Fibroblast of lung (primary cell): ENCODE results near the gene G6PC3. TPM values are rescaled to one million over a fixed set of nuclear protein-coding genes. Genes with fewer than 3 reads are reported as not detected.

Experiments used
- DNase-seq, 2 donors: peaks; one replicate each; pipeline versions ENCODE4 v3.0.0 to v3.0.0-alpha.2; 2010; ENCODE audit warnings: low read depth in 2 of 2
- H2AFZ ChIP-seq: 2 replicates; pipeline ENCODE4 v1.5.1; 2012; ENCODE audit warnings: low read length, control low read depth, inconsistent platforms
- H3K27ac ChIP-seq: 2 replicates; pipeline ENCODE4 v1.5.1; 2011; ENCODE audit warnings: low read length, control low read depth; ENCODE audit not compliant: insufficient read depth
- H3K27me3 ChIP-seq: 2 replicates; pipeline ENCODE4 v1.5.1; 2011; ENCODE audit warnings: mild to moderate bottlenecking, low read length; ENCODE audit not compliant: control insufficient read depth, insufficient read depth
- H3K36me3 ChIP-seq: 2 replicates; pipeline ENCODE4 v1.5.1; 2011; ENCODE audit warnings: low read length; ENCODE audit not compliant: control insufficient read depth, insufficient read depth
- H3K4me1 ChIP-seq: 2 replicates; pipeline ENCODE4 v1.5.1; 2011; ENCODE audit warnings: low read length; ENCODE audit not compliant: control insufficient read depth, insufficient read depth; ENCODE audit errors: extremely low read depth
- H3K4me2 ChIP-seq: 2 replicates; pipeline ENCODE4 v1.5.1; 2011; ENCODE audit warnings: low read length, control low read depth; ENCODE audit not compliant: insufficient read depth; ENCODE audit errors: extremely low read depth
- H3K4me3 ChIP-seq, 4 experiments: fragments of 200-600 bp in 1 of 4; sonication (generic) in 1 of 4; replicated peaks in 1 of 4; 2 replicates each; pipeline ENCODE4 v1.5.1; 2011 to 2016; ENCODE audit warnings: low read length in 4 of 4, low read depth in 3 of 4, mild to moderate bottlenecking in 3 of 4, control low read depth in 2 of 4, inconsistent platforms in 1 of 4, mixed read lengths in 1 of 4; ENCODE audit not compliant: insufficient read depth in 1 of 4; ENCODE audit errors: control extremely low read depth in 1 of 4
- H3K79me2 ChIP-seq: 2 replicates; pipeline ENCODE4 v1.5.1; 2012; ENCODE audit warnings: mild to moderate bottlenecking, low read length, inconsistent platforms; ENCODE audit not compliant: control insufficient read depth, insufficient read depth
- H3K9ac ChIP-seq: 2 replicates; pipeline ENCODE4 v1.5.1; 2011; ENCODE audit warnings: mild to moderate bottlenecking, low read length, control low read depth; ENCODE audit not compliant: insufficient read depth
- H3K9me3 ChIP-seq: 2 replicates; pipeline ENCODE4 v1.5.1; 2012; ENCODE audit warnings: low read depth, low read length; ENCODE audit not compliant: control insufficient read depth, insufficient read depth
- H4K20me1 ChIP-seq: 2 replicates; pipeline ENCODE4 v1.5.1; 2011; ENCODE audit warnings: low read length; ENCODE audit not compliant: control insufficient read depth, insufficient read depth; ENCODE audit errors: extremely low read depth
- EZH2 ChIP-seq: IDR thresholded peaks from 2 replicates; pipeline ENCODE4 v1.5.1; 2012; ENCODE audit warnings: low read length, control low read depth, mild to moderate bottlenecking; ENCODE audit errors: missing control alignments
- polyA plus RNA-seq, 2 donors: library from polyadenylated mRNA; depleted of rRNA in 1 of 2; stranded (reverse) in 1 of 2; unstranded in 1 of 2; fragments of >200 nt; gene quantifications; 2 replicates each; pipeline ENCODE4 v1.2.1, GENCODE V29; 2011 to 2012; ENCODE audit warnings: missing spikeins in 1 of 2
- total RNA-seq: library from RNA; depleted of rRNA; stranded (reverse); fragments of >200 nt; gene quantifications from 2 replicates; pipeline ENCODE4 v1.2.1, GENCODE V29; 2014
- TF ChIP-seq, protein P1 (sequence below), 2 donors: IDR thresholded peaks in 1 of 2; conservative IDR thresholded peaks in 1 of 2; 1 replicate in 1 of 2; 2 replicates in 1 of 2; pipeline ENCODE4 v1.5.1; 2011 to 2012; ENCODE audit warnings: low read length in 2 of 2, control low read depth in 1 of 2, inconsistent platforms in 1 of 2, low read depth in 1 of 2, mild to moderate bottlenecking in 1 of 2

The G6PC3 gene
- total and polyA plus RNA-seq, 2 donors (not counting 1 experiment from before 2014, with no cell fraction given), result 40.0 to 76.1 TPM

DNA sequence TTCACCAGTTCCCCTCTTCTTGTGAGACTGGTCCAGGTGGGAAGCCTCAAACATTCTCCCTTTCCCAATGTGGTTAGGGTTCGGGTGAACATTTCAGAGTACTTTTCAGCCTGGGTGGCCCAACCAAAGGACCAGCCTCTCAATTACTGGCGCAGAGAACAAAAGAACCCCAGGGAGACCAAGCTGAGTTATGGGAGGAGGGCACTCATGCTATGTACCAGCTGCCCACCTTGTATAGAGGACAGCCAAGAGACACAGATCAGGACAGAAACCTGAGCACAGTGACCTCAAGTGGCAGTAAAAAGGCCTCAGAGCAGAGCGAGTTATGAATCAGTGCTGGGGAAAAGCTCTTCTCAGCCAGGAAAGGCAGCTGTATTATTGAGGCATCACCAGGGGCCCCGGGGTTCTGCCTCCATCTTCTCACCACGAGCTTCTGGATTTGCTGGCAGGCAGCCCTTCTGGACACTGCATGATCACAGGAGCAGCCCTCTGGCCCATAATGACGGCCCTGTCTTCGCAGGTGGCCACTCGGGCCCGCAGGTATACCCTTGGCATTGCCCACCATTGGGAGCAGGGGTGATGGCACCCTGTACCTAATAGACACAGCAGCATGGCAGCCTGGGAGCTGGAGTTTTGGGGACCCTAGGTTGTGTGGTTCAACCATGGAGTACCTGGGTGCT, 3.8 kb downstream of the G6PC3 start:
- H3K36me3 ChIP-seq, result peaks cover 29% of the 10 kb centered on the region
- peak in 1 of 2 donors; percentile 41 for DNase-seq
- H3K9me3 ChIP-seq, result no peaks in the 10 kb centered on the region
- H3K79me2 ChIP-seq, result peaks cover 15% of the 10 kb centered on the region
- no peak overlapping the region for H3K4me3 ChIP-seq
- H3K9ac ChIP-seq, result no peak overlapping the region
- no peaks in the 10 kb centered on the region for H3K27me3 ChIP-seq
- H3K4me2 ChIP-seq, result no peak overlapping the region
- H4K20me1 ChIP-seq, result no peaks in the 10 kb centered on the region
- no peak overlapping the region for H2AFZ ChIP-seq
- no peak overlapping the region for H3K27ac ChIP-seq
- TF ChIP-seq, protein P1, sequence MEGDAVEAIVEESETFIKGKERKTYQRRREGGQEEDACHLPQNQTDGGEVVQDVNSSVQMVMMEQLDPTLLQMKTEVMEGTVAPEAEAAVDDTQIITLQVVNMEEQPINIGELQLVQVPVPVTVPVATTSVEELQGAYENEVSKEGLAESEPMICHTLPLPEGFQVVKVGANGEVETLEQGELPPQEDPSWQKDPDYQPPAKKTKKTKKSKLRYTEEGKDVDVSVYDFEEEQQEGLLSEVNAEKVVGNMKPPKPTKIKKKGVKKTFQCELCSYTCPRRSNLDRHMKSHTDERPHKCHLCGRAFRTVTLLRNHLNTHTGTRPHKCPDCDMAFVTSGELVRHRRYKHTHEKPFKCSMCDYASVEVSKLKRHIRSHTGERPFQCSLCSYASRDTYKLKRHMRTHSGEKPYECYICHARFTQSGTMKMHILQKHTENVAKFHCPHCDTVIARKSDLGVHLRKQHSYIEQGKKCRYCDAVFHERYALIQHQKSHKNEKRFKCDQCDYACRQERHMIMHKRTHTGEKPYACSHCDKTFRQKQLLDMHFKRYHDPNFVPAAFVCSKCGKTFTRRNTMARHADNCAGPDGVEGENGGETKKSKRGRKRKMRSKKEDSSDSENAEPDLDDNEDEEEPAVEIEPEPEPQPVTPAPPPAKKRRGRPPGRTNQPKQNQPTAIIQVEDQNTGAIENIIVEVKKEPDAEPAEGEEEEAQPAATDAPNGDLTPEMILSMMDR (conservative IDR thresholded peaks at IDR 0.05 in 1 of 2, IDR thresholded peaks at IDR 0.05 in 1 of 2; ENCODE audit: low read depth in 1 of 2, low read length in 2 of 2), result peak in 1 of 2 donors; percentile 15
- TF ChIP-seq EZH2, result no peak
- H3K4me1 ChIP-seq, result peaks cover 4% of the 10 kb centered on the region

DNA sequence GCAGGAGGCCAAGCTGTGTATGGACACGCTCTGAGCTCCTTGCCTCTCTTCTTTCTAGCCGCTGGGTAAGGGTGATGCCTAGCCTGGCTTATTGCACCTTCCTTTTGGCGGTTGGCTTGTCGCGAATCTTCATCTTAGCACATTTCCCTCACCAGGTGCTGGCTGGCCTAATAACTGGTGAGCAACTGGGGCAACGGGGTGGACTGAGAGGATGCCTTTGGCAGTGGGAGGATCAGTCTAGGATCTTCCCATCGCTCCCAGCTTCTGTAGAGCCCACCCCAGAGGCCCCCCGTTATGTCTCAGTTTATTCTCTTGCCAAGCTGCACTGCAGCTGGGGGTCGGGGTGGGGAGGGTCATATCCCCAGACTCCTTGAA, 4.4 kb downstream of the G6PC3 start:
- Histone ChIP-seq H3K27me3 (no peaks in the 10 kb centered on the region), H3K27ac (no peak overlapping the region), H3K36me3 (peaks cover 31% of the 10 kb centered on the region), H3K79me2 (peaks cover 15% of the 10 kb centered on the region), H3K4me1 (peaks cover 4% of the 10 kb centered on the region), H3K9ac (no peak overlapping the region), H2AFZ (no peak overlapping the region), H4K20me1 (no peaks in the 10 kb centered on the region), H3K4me2 (no peak overlapping the region), H3K4me3 (no peak overlapping the region), H3K9me3 (no peaks in the 10 kb centered on the region)
- no peak for DNase-seq
- TF ChIP-seq EZH2, result no peak
- TF ChIP-seq, protein P1 (conservative IDR thresholded peaks at IDR 0.05 in 1 of 2, IDR thresholded peaks at IDR 0.05 in 1 of 2; ENCODE audit: low read depth in 1 of 2, low read length in 2 of 2), result no peak

DNA sequence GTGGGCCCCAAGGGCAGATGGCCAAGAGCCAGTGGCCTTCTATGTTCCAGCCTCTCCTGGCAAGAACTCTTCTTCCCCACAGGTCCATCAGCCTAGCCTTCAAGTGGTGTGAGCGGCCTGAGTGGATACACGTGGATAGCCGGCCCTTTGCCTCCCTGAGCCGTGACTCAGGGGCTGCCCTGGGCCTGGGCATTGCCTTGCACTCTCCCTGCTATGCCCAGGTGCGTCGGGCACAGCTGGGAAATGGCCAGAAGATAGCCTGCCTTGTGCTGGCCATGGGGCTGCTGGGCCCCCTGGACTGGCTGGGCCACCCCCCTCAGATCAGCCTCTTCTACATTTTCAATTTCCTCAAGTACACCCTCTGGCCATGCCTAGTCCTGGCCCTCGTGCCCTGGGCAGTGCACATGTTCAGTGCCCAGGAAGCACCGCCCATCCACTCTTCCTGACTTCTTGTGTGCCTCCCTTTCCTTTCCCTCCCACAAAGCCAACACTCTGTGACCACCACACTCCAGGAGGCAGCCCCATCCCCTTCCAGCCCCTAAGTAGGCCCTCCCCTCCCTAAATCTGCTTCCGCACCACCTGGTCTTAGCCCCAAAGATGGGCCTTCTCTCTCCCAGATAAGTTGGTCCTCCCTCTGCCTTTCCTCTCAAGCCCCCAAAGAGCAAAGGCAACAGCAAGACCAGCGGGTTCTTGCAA, 5.2 kb downstream of the G6PC3 start:
- no peaks in the 10 kb centered on the region for H4K20me1 ChIP-seq
- no peak overlapping the region for H3K27ac ChIP-seq
- no peak overlapping the region for H3K4me3 ChIP-seq
- H2AFZ ChIP-seq, result no peak overlapping the region
- no peak overlapping the region for H3K9ac ChIP-seq
- peaks cover 31% of the 10 kb centered on the region for H3K36me3 ChIP-seq
- H3K9me3 ChIP-seq, result no peaks in the 10 kb centered on the region
- no peak for DNase-seq
- H3K79me2 ChIP-seq, result peaks cover 15% of the 10 kb centered on the region
- H3K27me3 ChIP-seq, result no peaks in the 10 kb centered on the region
- no peak overlapping the region for H3K4me2 ChIP-seq
- TF ChIP-seq, protein P1 (conservative IDR thresholded peaks at IDR 0.05 in 1 of 2, IDR thresholded peaks at IDR 0.05 in 1 of 2; ENCODE audit: low read depth in 1 of 2, low read length in 2 of 2), result no peak
- no peak for TF ChIP-seq EZH2
- peaks cover 4% of the 10 kb centered on the region for H3K4me1 ChIP-seq
